ENCODE results near the gene FAM90A26. TPM values are rescaled to one million over a fixed set of nuclear protein-coding genes. Genes with fewer than 3 reads are reported as not detected.
"Not testable (repeated sequence)": the region's sequence is repeated elsewhere in the genome, so short reads cannot be mapped to it uniquely, and the experiment has no call there.

FAM90A26 gene, protein sequence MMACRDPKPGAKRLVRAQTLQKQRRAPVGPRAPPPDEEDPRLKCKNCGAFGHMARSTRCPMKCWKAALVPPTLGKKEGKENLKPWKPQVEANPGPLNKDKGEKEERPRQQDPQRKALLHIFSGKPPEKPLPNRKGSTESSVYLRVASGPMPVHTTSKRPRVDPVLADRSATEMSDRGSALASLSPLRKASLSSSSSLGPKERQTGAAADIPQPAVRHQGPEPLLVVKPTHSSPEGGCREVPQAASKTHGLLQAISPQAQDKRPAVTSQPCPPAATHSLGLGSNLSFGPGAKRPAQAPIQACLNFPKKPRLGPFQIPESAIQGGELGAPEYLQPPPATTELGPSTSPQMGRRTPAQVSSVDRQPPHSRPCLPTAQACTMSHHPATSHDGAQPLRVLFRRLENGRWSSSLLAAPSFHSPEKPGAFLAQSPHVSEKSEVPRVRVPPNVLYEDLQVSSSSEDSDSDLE
- not detected for polyA plus RNA-seq (2013, experiment 1 of 2; ENCODE audit: insufficient read length)
- polyA plus RNA-seq (2013, experiment 2 of 2; ENCODE audit: insufficient read length): not detected

DNA sequence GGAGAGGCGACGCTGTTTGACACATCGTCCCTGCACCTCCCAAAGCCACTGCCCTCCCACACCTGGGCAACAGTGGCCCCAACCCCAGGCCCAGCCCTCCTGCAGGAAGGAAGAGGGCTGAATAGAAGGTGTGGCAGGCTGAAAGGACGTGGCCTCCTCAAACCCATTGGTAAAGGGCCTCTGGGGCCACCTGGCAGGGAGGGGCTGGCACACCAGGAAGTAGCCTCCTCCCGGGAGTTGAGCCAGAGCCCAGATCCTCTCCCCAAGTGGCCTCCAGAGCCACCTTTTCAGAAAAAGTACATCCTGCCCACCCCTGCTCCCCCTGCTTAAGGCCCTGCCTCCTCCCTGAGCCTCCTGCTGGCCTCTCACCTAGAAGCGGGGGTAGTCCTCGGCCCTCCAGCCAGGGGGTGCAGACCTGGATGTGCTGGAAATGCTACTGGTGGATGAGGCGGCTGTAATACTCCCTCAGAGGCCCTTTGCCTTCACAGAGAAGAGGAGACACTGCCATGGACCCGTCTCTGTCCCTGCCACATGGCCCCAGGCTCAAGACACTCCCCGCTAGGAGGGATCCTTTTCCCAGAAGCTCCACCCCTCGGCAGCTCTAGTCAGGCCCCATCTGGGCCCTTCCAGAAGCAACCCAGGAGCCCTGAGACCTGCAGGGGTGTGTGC lies at the start of gene FAM90A26:
TSS of gene FAM90A26 (plus strand) at position 619 of the 669 bp plus-strand sequence. CDS start 2,764 bp downstream, outside the sequence.
- not testable (repeated sequence) for DNase-seq

DNA sequence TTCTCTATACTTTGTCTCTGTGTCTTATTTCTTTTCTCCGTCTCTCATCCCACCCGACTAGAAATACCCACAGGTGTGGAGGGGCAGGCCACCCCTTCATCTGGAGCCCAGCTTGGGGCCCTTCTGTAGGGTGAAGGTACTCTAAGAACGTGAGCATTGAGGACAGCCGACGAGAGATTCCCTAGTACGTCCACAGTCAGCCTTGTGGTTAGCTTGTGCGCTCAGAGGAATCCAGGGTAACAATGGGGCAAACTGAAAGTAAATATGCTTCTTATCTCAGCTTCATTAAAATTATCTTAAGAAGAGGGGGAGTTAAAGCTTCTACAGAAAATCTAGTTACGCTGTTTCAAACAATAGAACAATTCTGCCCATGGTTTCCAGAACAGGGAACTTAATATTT lies 47.5 kb upstream of the FAM90A26 start:
- DNase-seq: not testable (repeated sequence)

DNA sequence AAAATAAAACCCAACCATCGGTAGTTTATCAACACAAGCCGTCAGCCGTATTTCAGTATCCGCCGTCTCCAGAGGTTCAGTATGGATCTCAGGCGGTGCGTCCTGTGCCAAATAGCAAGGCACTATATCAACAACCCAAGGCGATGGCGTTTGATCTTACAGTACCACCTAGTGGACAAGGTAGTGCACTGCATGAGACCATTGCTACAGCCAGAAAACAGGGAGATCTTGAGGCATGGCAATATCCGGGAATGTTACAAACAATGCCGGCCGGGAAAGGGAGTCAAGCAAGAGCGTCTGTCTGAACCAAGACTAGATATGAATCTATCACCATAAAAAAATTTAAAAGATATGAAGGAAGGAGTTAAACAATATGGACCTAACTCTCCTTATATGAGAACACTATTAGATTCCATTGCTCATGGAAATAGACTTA lies 46.6 kb upstream of the FAM90A26 start:
- peak; percentile 71 for DNase-seq

DNA sequence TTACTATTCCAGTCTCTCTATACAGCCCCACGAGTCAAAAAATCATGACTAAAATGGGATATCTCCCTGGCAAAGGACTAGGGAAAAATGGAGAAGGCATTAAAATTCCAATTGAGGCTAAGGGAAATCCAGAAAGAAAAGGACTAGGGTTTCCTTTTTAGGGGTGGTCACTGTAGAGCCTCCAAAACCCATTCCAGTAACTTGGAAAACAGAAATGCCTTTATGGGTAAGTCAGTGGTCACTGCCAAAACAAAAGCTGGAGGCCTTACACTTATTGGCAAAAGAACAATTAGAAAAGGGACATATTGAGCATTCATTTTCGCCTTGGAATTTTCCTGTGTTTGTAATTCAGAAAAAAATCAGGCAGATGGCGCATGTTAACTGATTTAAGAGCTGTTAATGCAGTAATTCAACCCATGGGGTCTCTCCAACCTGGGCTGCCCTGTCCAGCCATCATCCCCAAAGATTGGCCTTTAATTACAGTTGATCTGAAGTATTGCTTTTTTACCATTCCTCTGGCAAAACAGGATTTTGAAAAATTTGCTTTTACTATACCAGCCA lies 44.5 kb upstream of the FAM90A26 start:
- peak; percentile 4 for DNase-seq

DNA sequence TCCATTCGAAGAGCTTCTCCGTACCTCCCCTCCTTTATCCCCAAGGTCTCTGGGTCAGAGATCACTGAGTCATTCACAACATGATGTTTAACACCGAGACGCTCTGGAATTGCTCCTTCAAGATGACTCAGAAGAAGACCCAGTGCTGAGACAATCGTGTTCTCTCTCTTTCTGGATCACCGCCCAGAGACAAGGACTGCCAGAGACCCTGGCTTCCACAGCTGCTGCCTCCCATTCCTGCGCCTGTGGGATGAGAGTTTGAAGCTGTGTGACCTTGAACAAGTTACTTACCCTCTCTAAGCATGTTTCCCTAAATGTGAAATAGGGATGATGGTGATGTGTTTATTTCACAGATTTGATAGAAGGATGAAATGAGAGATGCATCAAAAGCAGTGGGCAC lies 38.8 kb upstream of the FAM90A26 start:
- DNase-seq: peak; percentile 75

DNA sequence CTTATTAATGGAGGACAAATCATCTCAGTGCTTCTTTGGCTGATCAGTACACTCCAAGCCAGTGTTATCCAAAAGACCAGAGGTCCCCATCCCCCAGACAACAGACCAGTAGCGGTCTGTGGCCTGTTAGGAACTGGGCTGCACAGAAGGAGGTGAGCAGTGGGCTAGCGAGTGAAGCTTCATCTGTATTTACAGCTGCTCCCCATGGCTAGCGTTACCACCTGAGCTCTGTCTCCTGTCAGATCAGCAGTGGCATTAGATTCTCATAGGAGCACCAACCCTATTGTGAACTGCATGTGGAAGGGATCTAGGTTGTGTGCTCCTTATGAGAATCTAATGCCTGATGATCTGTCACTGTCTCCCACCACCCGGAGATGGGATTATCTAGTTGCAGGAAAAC lies 37.4 kb upstream of the FAM90A26 start:
- not testable (repeated sequence) for DNase-seq

DNA sequence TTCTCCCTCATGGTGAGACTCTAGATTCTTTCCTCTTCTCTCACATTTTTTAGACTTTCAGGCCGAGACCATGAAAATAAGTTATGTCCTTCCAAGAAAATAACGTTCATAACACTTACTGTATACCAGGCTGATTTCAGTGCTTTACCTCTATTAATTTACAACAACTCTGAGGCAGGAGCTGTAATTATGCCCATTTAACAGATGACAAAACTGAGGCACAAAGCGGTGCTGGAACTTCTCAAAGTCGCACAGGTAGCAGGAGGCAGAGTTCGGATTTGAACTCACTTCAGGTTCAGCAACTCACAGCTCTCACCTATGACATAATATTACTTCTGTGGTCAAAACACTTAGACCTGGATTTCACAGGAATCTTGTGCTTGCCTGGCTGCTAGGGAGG lies 36.2 kb upstream of the FAM90A26 start:
- DNase-seq: not testable (repeated sequence)

DNA sequence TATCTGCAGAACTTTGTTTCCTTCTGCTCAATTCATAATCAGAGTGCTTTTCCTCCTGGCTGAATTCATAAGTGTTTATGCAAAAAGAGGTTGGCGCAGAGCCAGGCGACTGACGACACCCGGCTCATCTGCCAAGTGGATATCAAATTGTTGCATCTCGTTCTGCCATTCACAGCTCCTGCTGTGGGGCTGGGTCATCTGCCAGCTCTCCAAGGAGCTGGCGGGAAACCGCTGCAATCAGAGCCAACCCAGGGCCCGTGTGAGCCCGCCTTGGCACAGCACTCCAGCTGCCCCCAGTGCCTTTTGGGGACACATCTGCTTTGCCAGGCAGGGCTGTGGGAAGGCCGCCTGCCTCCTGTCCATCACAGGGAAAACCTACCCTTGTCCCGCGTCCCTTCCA lies 35.7 kb upstream of the FAM90A26 start:
- peak; percentile 16 for DNase-seq

DNA sequence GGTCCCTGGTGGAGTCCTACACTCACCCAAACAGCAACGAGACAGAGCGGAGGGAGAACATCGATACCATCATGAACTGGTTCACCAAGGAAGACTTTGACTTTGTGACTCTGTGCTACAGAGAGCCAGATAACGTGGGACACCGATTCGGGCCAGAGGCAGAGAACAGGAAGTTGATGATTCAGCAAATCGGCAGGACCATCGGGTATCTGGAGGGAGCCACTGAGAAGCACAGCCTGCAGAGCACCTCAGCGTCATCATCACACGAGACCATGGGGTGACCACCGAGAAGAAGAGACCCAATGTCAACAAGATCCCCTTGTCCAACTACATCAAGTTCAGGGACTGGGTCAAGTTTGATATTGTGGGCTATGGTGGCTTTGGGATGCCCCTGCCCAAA lies 29.2 kb upstream of the FAM90A26 start:
- not testable (repeated sequence) for DNase-seq

DNA sequence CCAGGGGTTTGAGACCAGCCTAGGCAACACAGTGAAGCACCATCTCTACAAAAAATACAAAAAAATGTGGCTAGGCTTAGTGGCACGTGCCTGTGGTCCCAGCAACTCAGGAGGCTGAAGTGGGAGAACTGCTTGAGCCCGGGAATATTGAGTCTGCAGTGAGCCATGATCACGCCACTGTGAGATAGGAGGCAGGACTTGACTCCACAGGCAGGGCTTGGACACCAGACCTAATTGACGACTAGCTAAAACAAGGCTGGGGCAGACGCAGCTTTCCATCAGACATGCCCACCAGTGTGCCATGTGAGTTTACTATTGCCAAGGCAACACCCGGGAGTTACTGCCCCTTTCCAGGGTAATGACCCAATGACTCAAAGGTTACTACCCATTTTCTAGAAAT lies 27.4 kb upstream of the FAM90A26 start:
- not testable (repeated sequence) for DNase-seq

DNA sequence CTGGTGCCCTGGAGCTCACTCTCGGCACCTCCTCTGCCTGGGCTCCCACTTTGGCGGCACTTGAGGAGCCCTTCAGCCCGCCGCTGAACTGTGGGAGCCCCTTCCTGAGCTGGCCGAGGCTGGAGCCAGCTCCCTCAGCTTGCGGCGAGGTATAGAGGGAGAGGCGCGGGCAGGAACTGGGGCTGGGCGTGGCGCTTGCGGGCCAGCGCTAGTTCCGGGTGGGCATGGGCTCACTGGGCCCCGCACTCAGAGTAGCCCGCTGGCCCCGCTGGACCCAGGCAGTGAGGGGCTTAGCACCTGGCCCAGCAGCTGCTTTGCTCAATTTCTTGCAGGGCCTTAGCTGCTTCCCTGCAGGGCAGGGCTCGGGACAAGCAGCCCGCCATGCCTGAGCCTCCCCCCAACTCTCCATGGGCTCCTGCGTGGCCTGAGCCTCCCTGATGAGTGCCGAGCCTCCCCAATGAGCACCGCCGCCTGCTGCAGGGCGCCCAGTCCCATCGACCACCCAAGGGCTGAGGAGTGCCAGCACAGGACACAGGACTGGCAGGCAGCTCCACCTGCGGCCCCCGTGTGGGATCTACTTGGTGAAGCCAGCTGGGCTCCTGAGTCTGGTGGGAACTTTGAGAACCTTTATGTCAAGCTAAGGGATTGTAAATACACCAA lies 26.7 kb upstream of the FAM90A26 start:
- no peak for DNase-seq

DNA sequence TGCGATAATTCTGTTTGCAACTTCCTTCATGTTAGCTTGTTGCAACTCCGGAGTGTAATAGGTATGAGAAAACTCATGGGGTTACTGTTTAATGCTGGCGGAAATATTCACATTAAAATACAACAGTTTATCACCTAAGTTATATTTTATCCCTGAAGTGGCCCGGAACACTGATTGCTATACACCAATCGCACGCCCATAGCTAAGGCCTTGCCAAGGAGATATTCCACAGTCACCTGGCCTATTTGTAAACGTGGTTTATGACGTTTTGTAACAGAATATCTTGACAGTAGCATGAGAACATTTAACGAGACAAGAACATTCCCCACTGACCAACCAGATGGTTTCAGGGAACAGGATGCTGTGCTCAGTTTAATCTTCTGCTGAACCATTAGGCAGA lies 23.2 kb upstream of the FAM90A26 start:
- no peak for DNase-seq

DNA sequence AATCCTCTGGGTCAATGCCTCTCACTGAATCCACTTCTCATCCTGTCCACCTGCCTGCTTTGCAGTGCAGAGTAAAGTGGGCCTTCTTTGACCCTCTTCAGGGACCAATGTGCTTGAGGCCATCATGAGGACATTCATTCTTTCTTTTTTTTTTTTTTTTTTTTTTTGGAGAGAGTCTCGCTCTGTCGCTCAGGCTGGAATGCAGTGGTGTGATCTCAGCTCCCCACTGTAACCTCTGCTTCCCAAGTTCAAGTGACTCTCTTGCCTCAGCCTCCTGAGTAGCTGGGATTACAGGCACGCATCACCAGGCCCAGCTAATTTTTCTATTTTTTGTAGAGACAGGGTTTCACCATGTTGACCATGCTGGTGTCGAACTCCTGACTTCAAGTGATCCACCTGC lies 22.8 kb upstream of the FAM90A26 start:
- not testable (repeated sequence) for DNase-seq

DNA sequence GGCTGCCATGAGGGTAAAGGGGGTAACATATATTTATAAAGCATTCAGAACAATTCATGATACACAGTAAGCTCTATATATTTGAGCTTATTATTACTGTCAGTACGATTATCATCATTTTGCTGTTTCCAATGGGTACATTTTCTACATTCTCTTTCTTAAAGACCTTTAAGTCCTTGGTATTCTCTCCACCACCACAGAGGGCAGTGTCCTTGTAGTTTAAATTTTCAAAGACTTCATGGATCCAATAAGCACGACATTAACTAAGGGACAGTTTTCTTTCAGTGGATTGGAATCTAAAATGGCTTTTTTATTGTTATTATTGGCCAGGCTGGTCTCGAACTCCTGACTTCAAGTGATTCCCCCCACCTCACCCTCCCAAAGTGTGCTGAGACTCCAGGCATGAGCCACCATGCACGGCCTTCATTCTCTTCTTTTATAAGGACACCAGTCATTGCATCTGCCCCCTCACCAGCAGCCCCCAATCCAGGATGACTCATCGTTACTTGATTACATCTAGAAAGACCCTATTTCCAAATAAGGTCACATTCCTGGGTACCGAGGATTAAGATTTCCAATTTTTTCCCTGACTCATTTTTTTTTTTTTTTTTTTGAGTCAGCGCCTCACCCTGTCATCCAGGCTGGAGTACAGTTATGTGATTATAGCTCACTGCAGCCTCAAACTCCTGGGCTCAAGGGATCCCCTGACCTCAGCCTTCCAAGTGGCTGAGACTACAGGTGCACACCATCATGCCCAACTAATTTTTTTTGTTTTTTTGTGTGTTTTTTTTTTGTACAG lies 21.4 kb upstream of the FAM90A26 start:
- DNase-seq: peak; percentile 50

DNA sequence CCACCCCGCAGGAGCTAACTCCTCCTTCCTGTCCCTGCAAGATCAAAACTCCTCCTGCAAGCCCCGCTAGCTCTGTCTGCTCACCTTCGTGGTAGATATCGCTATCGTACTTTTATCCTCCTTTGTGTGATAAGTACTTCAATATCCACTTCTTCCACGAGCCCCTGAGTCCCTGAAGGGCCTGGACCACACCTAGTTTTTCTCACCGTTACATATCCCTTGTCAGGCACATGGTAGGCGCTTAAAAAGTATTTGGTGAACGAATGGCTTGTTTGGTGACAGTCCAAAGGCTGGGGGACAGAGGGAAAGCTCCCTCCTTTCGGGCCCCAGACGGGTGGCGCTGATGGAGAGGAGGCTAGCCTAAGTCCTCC lies 18.4 kb upstream of the FAM90A26 start:
- DNase-seq: not testable (repeated sequence)

DNA sequence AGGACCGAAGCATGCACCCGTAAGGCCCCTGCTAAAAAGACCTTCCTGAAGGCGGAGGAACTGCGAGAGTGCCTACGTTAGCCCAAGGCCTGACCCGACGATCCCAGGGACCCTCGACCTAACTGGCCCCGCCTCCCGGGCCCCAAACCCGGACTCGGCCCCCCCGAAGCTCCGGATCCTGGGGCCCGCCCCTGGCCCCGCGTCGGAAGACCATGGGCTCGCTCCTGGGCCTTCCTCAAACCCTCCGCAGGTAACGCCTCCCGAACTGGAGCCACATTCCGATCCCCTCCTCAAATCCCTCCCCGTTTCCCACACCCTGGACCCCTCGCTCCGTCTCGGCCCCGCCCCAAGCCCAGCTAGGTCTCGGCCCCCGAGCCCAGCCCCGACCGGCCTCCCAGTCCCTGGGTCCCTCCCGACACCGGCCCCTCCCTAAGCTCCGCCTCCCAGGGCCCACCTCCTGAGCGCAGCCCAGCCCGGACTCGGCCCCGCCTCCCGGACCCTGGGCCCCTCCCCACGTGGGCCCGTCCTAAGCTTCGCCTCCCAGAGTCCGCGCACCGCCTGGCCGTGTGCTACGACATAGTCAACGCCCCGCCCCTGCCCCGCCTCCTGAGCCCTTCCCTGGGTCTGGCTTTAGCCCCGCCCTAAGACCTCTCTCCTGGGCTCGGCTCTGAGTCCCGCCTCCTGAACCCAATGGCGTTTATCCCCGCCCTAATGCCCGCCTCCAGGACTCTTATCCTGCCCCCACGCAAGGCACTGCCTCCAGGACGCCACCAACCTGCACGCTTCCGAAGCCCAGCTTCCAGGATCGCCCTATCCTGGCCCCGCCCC lies 17.8 kb upstream of the FAM90A26 start:
- DNase-seq: peak; percentile 98

DNA sequence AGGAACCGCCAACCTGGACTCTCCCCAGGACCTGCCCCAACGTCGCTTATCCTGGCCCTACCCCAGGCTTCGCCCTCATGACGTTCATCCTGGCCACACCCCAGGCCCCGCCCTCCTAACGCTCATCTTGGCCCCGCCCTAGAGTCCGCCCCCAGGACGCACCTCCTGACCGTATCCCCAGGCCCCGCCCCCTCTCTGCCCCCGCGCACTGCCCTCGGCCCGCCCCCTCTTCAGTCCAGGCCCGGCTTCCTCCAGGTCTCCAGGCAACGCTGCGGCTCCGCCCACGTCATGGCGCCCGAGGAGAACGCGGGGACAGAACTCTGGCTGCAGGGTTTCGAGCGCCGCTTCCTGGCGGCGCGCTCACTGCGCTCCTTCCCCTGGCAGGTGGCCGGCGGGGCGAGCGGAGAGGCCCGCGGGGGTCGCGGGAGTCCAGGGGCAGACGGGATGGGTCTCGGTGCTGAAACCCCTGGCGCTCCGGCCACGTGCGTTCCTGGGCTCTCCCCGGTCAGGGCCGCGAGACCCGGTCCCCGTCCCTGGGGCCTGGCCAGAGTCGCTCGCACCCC lies 17.1 kb upstream of the FAM90A26 start:
- DNase-seq: peak; percentile 99

DNA sequence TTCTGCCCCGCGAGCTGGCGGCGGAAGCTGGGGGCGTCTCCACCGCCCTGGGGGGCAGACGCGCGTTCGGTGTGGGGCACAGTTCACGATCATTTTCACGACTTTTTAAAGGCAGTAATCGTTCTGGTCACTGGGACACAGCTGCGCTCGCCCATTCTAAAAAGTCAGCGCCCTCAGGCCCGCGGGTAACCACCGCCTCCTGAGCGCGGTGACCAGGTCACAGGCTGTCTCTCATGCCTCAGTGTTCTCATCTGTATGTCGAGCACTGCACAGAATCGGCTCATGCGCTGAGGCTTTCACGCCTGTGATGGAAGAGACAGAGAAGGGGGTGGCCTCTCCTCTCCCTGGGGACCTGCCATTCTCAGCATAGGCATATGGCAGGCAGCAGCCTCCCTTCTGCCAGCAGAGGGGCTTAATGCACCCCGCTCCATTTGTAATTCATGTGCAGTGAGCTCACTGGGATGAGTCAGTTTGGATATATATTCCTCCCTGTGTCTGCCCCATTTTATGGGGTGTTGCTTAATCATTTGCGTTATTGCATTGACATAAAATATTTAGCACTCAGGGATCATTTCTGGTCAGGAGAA lies 16.5 kb upstream of the FAM90A26 start:
- peak; percentile 90 for DNase-seq

DNA sequence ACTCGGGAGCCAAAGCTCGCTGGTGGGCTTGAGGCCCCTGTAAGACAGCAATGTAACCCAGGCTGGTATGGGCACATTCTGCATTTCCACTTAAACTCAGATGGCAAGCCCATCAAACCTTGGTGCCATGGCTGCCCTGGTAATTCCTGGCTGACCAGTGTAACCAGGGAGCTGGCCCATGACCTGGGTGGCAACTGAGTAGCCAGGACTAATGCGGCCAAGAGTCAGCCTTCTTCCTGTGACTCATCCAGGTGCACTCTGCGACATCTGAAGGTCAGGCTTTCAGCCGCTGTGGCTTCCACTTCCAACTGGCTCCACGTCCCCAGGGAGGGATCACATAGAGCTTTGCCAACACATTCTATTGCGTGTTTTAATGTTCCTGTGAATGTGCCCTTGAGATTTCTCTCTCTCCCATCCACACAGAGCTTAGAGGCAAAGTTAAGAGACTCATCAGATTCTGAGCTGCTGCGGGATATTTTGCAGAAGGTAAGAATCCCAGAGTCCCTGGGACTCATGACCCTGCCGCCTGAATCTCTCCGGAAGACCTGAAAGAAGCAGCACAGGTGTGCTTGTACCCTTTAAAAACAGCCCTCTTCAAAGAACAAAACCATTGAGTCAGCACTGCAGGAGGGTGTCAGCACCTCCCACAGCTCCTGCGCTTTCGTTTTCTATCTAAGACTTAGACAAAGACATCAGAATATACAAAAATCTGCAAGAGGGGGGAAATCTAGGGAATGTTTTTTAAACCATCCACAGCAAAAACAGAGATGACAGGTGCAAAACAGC lies 14.9 kb upstream of the FAM90A26 start:
- DNase-seq: peak; percentile 10

All from fibroblast of skin of scalp (primary cell).